ENCODE measurements around the gene ITPA.

Gene ITPA

GRCh38 chr20:3248993-3249347 lies 39.7 kb downstream of the ITPA start:
- Histone ChIP-seq H3K4me3 (ENCODE audit: low read length in 2 of 2) (peak overlapping the region in 1 of 2 donors; percentile 52), H3K9ac (ENCODE audit: low read length in 2 of 2) (no peak overlapping the region), H3K27ac (ENCODE audit: low read length) (no peak overlapping the region), H3K4me1 (ENCODE audit: control insufficient read depth, insufficient read depth, low read length) (peaks cover 6% of the 10 kb centered on the region), H3K36me3 (ENCODE audit: control insufficient read depth in 2 of 2, insufficient read depth in 2 of 2, low read length in 2 of 2) (peaks cover 12 to 15% of the 10 kb centered on the region in 2 donors), H3K27me3 (ENCODE audit: control insufficient read depth in 1 of 2, insufficient read depth in 2 of 2, low read length in 2 of 2) (peaks cover 2 to 8% of the 10 kb centered on the region in 2 donors), H3K9me3 (ENCODE audit: control insufficient read depth in 2 of 2, low read length in 2 of 2) (no peaks in the 10 kb centered on the region)

DNA sequence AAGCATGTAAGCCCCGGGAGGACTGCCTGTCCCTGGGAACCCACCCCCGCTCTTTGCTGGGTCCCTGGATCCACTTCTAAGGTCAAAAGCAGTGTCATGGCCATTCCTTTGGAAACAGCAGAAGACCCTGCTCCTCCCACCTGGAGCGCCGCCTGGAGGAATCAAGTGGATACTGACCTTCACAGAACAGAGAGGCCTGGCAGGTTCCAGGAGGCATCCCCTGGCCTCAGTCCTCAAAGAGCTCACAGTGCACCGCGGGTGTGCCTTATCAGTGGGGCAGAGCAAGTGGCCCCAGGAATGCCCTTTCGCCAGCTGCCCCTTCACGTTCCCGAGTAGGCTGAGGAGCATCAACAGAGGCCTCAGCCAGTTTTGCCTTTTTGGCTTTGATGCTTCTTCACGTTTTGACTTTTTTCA lies 40.8 kb downstream of the ITPA start:
- Histone ChIP-seq H3K9me3 (ENCODE audit: control insufficient read depth in 2 of 2, low read length in 2 of 2) (no peaks in the 10 kb centered on the region), H3K4me1 (ENCODE audit: control insufficient read depth, insufficient read depth, low read length) (peaks cover 6% of the 10 kb centered on the region), H3K27ac (ENCODE audit: low read length) (no peak overlapping the region), H3K9ac (ENCODE audit: low read length in 2 of 2) (no peak overlapping the region), H3K4me3 (ENCODE audit: low read length in 2 of 2) (no peak overlapping the region), H3K27me3 (ENCODE audit: control insufficient read depth in 1 of 2, insufficient read depth in 2 of 2, low read length in 2 of 2) (peaks cover 2 to 8% of the 10 kb centered on the region in 2 donors), H3K36me3 (ENCODE audit: control insufficient read depth in 2 of 2, insufficient read depth in 2 of 2, low read length in 2 of 2) (peaks cover 21 to 23% of the 10 kb centered on the region in 2 donors)

GRCh38 chr20:3251806-3252205 lies 42.5 kb downstream of the ITPA start:
- Histone ChIP-seq H3K27me3 (ENCODE audit: control insufficient read depth in 1 of 2, insufficient read depth in 2 of 2, low read length in 2 of 2) (peaks cover 2 to 8% of the 10 kb centered on the region in 2 donors), H3K9ac (ENCODE audit: low read length in 2 of 2) (no peak overlapping the region), H3K4me1 (ENCODE audit: control insufficient read depth, insufficient read depth, low read length) (peaks cover 6% of the 10 kb centered on the region), H3K27ac (ENCODE audit: low read length) (no peak overlapping the region), H3K36me3 (ENCODE audit: control insufficient read depth in 2 of 2, insufficient read depth in 2 of 2, low read length in 2 of 2) (peaks cover 30 to 38% of the 10 kb centered on the region in 2 donors), H3K4me3 (ENCODE audit: low read length in 2 of 2) (no peak overlapping the region), H3K9me3 (ENCODE audit: control insufficient read depth in 2 of 2, low read length in 2 of 2) (no peaks in the 10 kb centered on the region)

DNA sequence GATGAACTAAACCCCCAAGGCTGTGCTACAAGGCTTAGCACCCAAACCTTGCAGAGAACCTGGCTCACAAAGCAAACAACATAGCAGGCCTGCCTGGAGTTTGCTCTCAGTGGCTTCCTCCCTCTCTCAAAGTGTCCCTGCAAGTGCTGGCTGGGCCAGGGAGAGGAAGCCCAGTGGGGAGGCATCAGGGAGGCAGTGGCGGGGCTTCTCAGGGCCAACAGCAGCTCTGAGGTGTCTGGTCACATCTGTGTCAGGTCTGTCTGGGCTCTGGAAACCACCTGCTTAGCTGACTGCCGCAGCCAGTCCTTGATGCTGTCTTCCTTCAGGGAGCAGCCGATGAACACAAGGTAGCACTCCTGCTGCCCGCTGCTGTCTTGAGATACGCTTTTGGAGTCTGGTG lies 46.4 kb downstream of the ITPA start:
- no peaks in the 10 kb centered on the region for H3K27me3 ChIP-seq (ENCODE audit: control insufficient read depth in 1 of 2, insufficient read depth in 2 of 2, low read length in 2 of 2)
- H3K4me3 ChIP-seq (ENCODE audit: low read length in 2 of 2) = no peak overlapping the region
- no peaks in the 10 kb centered on the region for H3K9me3 ChIP-seq (ENCODE audit: control insufficient read depth in 2 of 2, low read length in 2 of 2)
- H3K36me3 ChIP-seq (ENCODE audit: control insufficient read depth in 2 of 2, insufficient read depth in 2 of 2, low read length in 2 of 2) = peaks cover 43 to 54% of the 10 kb centered on the region in 2 donors
- no peak overlapping the region for H3K9ac ChIP-seq (ENCODE audit: low read length in 2 of 2)
- H3K27ac ChIP-seq (ENCODE audit: low read length) = no peak overlapping the region
- H3K4me1 ChIP-seq (ENCODE audit: control insufficient read depth, insufficient read depth, low read length) = peaks cover 6% of the 10 kb centered on the region

DNA sequence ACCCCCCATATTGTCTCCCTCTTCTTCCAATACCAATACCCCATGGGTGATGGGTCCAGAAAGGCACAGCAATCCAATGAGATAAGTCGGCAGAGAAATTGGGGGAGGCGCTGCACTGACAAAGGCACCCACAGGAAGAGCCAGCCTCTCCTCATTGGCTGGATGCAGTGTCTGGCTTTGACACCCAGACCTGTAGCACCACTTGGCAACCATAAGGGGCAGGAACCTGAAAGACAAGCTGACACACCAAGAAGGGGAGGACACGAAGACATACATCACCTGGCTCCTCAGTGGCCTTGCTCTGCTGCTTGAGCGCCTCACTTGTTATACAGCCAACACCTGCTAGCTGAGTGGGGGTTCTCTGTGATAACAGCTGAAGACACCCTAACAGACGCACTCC lies 49.1 kb downstream of the ITPA start:
- H3K9me3 ChIP-seq (ENCODE audit: control insufficient read depth in 2 of 2, low read length in 2 of 2) = no peaks in the 10 kb centered on the region
- no peak overlapping the region for H3K4me3 ChIP-seq (ENCODE audit: low read length in 2 of 2)
- H3K36me3 ChIP-seq (ENCODE audit: control insufficient read depth in 2 of 2, insufficient read depth in 2 of 2, low read length in 2 of 2) = peaks cover 40 to 55% of the 10 kb centered on the region in 2 donors
- H3K27me3 ChIP-seq (ENCODE audit: control insufficient read depth in 1 of 2, insufficient read depth in 2 of 2, low read length in 2 of 2) = no peaks in the 10 kb centered on the region
- H3K4me1 ChIP-seq (ENCODE audit: control insufficient read depth, insufficient read depth, low read length) = no peaks in the 10 kb centered on the region
- H3K9ac ChIP-seq (ENCODE audit: low read length in 2 of 2) = no peak overlapping the region
- H3K27ac ChIP-seq (ENCODE audit: low read length) = no peak overlapping the region

GRCh38 chr20:3262566-3262965 lies 53.3 kb downstream of the ITPA start:
- Histone ChIP-seq H3K4me3 (ENCODE audit: low read length in 2 of 2) (no peak overlapping the region), H3K36me3 (ENCODE audit: control insufficient read depth in 2 of 2, insufficient read depth in 2 of 2, low read length in 2 of 2) (peaks cover 30 to 36% of the 10 kb centered on the region in 2 donors), H3K9ac (ENCODE audit: low read length in 2 of 2) (no peak overlapping the region), H3K27ac (ENCODE audit: low read length) (no peak overlapping the region), H3K9me3 (ENCODE audit: control insufficient read depth in 2 of 2, low read length in 2 of 2) (no peaks in the 10 kb centered on the region), H3K4me1 (ENCODE audit: control insufficient read depth, insufficient read depth, low read length) (no peaks in the 10 kb centered on the region), H3K27me3 (ENCODE audit: control insufficient read depth in 1 of 2, insufficient read depth in 2 of 2, low read length in 2 of 2) (no peaks in the 10 kb centered on the region)

GRCh38 chr20:3270051-3270450 lies 60.8 kb downstream of the ITPA start:
- H3K36me3 ChIP-seq (ENCODE audit: control insufficient read depth in 2 of 2, insufficient read depth in 2 of 2, low read length in 2 of 2) = peaks cover 20 to 22% of the 10 kb centered on the region in 2 donors
- H3K4me1 ChIP-seq (ENCODE audit: control insufficient read depth, insufficient read depth, low read length) = no peaks in the 10 kb centered on the region
- H3K4me3 ChIP-seq (ENCODE audit: low read length in 2 of 2) = no peak overlapping the region
- H3K27me3 ChIP-seq (ENCODE audit: control insufficient read depth in 1 of 2, insufficient read depth in 2 of 2, low read length in 2 of 2) = no peaks in the 10 kb centered on the region
- H3K9me3 ChIP-seq (ENCODE audit: control insufficient read depth in 2 of 2, low read length in 2 of 2) = no peaks in the 10 kb centered on the region
- H3K9ac ChIP-seq (ENCODE audit: low read length in 2 of 2) = no peak overlapping the region
- H3K27ac ChIP-seq (ENCODE audit: low read length) = no peak overlapping the region

DNA sequence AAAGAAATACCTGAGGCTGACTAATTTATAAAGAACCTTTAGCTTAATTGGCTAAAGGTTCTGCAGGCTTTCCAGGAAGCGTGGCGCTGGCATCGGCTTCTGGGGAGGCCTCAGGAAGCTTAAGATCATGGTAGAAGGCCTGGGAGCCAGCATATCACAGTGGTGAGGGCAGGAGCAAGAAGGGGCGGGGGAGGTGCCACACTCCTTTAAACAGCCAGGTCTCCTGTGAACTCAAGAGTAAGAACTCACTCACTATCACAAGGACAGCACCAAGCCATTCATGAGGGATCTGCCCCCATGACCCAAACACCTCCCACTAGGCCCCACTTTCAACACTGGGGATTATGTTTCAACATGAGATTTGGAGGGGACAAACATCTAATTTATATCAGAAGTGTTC lies 64.1 kb downstream of the ITPA start:
- Histone ChIP-seq H3K9ac (ENCODE audit: low read length in 2 of 2) (no peak overlapping the region), H3K4me3 (ENCODE audit: low read length in 2 of 2) (no peak overlapping the region), H3K36me3 (ENCODE audit: control insufficient read depth in 2 of 2, insufficient read depth in 2 of 2, low read length in 2 of 2) (peaks cover 43 to 48% of the 10 kb centered on the region in 2 donors), H3K9me3 (ENCODE audit: control insufficient read depth in 2 of 2, low read length in 2 of 2) (no peaks in the 10 kb centered on the region), H3K4me1 (ENCODE audit: control insufficient read depth, insufficient read depth, low read length) (no peaks in the 10 kb centered on the region), H3K27ac (ENCODE audit: low read length) (no peak overlapping the region), H3K27me3 (ENCODE audit: control insufficient read depth in 1 of 2, insufficient read depth in 2 of 2, low read length in 2 of 2) (no peaks in the 10 kb centered on the region)

Measured in stomach smooth muscle (tissue), 2 donors.